HepG2 (cell line): ENCODE data around the gene SSNA1. TPM values are rescaled to one million over a fixed set of nuclear protein-coding genes. Genes with fewer than 3 reads are reported as not detected.
A peak's percentile ranks its signal among the peaks of the same experiment; 100 is the strongest.

Experiments
- CREM ChIP-seq, 2 experiments: sonication (generic) in 1 of 2; formaldehyde crosslinking in 1 of 2; IDR thresholded peaks; 2 replicates each; pipeline versions ENCODE4 v1.4.0 to v1.6.1; 2016 to 2020; ENCODE audit warnings: antibody characterized with exemption in 1 of 2, mild to moderate bottlenecking in 1 of 2, missing genetic modification reagents in 1 of 2
- HOXA9 ChIP-seq: sonication (generic); formaldehyde crosslinking; IDR thresholded peaks from 2 replicates; pipeline ENCODE4 v1.8.1; 2022; ENCODE audit warnings: missing genetic modification reagents, mild to moderate bottlenecking, moderate library complexity, borderline replicate concordance
- IRF2 ChIP-seq: IDR thresholded peaks from 2 replicates; pipeline ENCODE4 v1.6.1; 2018; ENCODE audit warnings: missing genetic modification reagents, missing compliant biosample characterization
- IRX3 ChIP-seq: sonication (generic); formaldehyde crosslinking; IDR thresholded peaks from 2 replicates; pipeline ENCODE4 v1.8.1; 2023; ENCODE audit warnings: mild to moderate bottlenecking, low read depth, missing genetic modification reagents, borderline replicate concordance
- MEIS1 ChIP-seq: sonication (generic); formaldehyde crosslinking; IDR thresholded peaks from 2 replicates; pipeline ENCODE4 v1.9.0; 2021; ENCODE audit warnings: mild to moderate bottlenecking, missing genetic modification reagents, moderate library complexity, borderline replicate concordance
- SATB2 ChIP-seq: sonication (generic); formaldehyde crosslinking; IDR thresholded peaks from 2 replicates; pipeline ENCODE4 v1.5.0; 2020; ENCODE audit warnings: missing genetic modification reagents
- TOE1 ChIP-seq: sonication (generic); formaldehyde crosslinking; IDR thresholded peaks from 2 replicates; pipeline ENCODE4 v1.4.0; 2020; ENCODE audit warnings: mild to moderate bottlenecking, missing genetic modification reagents
- ZFP36 ChIP-seq: fragments of 150-350 bp; IDR thresholded peaks from 2 replicates; pipeline ENCODE4 v1.6.1; 2018; ENCODE audit warnings: borderline replicate concordance, low read length, low read depth; ENCODE audit not compliant: partially characterized antibody
- ZFP36L1 ChIP-seq: sonication (generic); formaldehyde crosslinking; IDR thresholded peaks from 2 replicates; pipeline ENCODE4 v1.8.0; 2022; ENCODE audit warnings: mild to moderate bottlenecking, missing genetic modification reagents, moderate library complexity
- ZNF557 ChIP-seq: sonication (generic); formaldehyde crosslinking; IDR thresholded peaks from 2 replicates; pipeline ENCODE4 v1.4.0; 2020; ENCODE audit warnings: missing genetic modification reagents
- ZNF724P ChIP-seq: sonication (generic); formaldehyde crosslinking; IDR thresholded peaks from 2 replicates; pipeline ENCODE4 v1.8.0; 2022; ENCODE audit warnings: missing genetic modification reagents, borderline replicate concordance
- polyA plus RNA-seq, 8 experiments: library from polyadenylated mRNA; depleted of rRNA in 3 of 8; stranded (reverse) in 7 of 8; unstranded in 1 of 8; fragments of >200 nt; fragmentation: Illumina TruSeq in 4 of 8; extraction: Trizol in 4 of 8; gene quantifications; 2 replicates each; pipeline versions ENCODE4 v1.2.1 to v1.2.3, GENCODE V29; 2011 to 2016; ENCODE audit warnings: low read depth in 4 of 8, missing spikeins in 1 of 8, mixed read lengths in 1 of 8; ENCODE audit not compliant: insufficient read depth in 1 of 8
- total RNA-seq, 5 experiments: library from RNA; depleted of rRNA; stranded (reverse); fragments of >200 nt; fragmentation: Illumina TruSeq; extraction: Trizol; gene quantifications; 2 replicates each; pipeline ENCODE4 v1.2.3, GENCODE V29; 2016; ENCODE audit warnings: low read depth in 1 of 5
- TF ChIP-seq, protein P1 (sequence below): IDR thresholded peaks from 2 replicates; pipeline ENCODE4 v1.6.1; 2016
- TF ChIP-seq, protein P2 (sequence below): IDR thresholded peaks from 2 replicates; pipeline ENCODE4 v1.6.1; 2018; ENCODE audit warnings: missing genetic modification reagents

SSNA1 gene
- total and polyA plus RNA-seq, 2 of the 13 experiments (the other 11 are each of a cell fraction or from before 2014, with no cell fraction given) = 35.9 to 49.4 TPM

DNA sequence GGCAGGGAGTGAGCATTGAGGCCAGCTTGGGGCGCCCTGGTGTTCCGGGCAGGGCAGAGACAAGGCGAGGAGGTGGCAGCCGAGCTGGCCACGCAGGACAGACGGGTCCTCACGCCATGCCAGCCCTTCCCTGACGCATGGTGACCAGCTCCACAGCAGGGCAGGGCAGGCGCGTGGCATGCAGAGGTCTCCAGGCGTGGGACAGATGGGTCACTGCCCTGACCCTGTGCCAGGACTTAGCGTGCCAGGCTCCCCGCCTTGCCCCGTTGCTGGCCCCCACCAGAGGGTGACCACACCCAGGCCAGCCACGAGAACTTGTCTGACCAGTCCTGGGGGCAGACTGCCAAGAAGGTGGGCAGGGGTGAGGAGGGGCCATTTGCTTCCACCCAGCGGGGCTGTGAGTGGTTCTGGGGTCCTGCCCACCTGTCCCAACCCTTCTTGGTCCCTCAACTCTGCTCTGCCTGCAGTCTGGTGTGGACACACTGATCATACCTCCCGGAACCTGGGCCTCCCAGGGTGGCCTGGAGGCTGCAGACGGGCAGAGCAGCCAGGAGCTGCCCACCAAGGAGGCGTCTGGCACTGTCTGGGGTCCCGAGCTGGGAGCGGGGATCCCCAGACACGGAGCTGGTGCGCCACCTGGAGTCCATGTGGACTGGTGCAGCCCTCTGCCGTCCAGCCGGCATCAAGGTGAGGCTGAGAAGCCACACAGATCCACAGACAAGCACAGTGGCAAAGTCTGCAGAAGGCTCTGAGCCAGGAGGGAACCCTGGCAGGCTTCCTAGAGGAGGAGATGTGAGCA, 38.8 kb downstream of the SSNA1 start, which contains the start of gene RNF224 (continued):
- TF ChIP-seq, protein P1, sequence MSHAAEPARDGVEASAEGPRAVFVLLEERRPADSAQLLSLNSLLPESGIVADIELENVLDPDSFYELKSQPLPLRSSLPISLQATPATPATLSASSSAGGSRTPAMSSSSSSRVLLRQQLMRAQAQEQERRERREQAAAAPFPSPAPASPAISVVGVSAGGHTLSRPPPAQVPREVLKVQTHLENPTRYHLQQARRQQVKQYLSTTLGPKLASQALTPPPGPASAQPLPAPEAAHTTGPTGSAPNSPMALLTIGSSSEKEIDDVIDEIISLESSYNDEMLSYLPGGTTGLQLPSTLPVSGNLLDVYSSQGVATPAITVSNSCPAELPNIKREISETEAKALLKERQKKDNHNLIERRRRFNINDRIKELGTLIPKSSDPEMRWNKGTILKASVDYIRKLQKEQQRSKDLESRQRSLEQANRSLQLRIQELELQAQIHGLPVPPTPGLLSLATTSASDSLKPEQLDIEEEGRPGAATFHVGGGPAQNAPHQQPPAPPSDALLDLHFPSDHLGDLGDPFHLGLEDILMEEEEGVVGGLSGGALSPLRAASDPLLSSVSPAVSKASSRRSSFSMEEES = 0 out of 2 replicates have a peak, but pooled peaks have one; percentile 15
- no peak for TF ChIP-seq ZNF557 (CRISPR knock-in tag)
- TF ChIP-seq IRF2 (CRISPR knock-in tag) = peak; percentile 57; the same call in 1 of the 2 replicates
- no peak for TF ChIP-seq ZFP36L1 (CRISPR knock-in tag)
- TF ChIP-seq, protein P2, sequence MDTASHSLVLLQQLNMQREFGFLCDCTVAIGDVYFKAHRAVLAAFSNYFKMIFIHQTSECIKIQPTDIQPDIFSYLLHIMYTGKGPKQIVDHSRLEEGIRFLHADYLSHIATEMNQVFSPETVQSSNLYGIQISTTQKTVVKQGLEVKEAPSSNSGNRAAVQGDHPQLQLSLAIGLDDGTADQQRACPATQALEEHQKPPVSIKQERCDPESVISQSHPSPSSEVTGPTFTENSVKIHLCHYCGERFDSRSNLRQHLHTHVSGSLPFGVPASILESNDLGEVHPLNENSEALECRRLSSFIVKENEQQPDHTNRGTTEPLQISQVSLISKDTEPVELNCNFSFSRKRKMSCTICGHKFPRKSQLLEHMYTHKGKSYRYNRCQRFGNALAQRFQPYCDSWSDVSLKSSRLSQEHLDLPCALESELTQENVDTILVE (CRISPR knock-in tag) = peak; percentile 28; the same call in 1 of the 2 replicates
- TF ChIP-seq HOXA9 (CRISPR knock-in tag) = no peak
- no peak for TF ChIP-seq MEIS1 (CRISPR knock-in tag)
- no peak for TF ChIP-seq SATB2 (CRISPR knock-in tag)
- peak; percentile 86 for TF ChIP-seq ZFP36
- TF ChIP-seq CREM (IDR thresholded peaks at IDR 0.05) = no peak
- no peak for TF ChIP-seq CREM (CRISPR knock-in tag; IDR thresholded peaks at IDR 0.05)
- no peak for TF ChIP-seq TOE1 (CRISPR knock-in tag)
- TF ChIP-seq IRX3 (CRISPR knock-in tag) = no peak
- no peak for TF ChIP-seq ZNF724P (CRISPR knock-in tag)
